Measurements from ENCODE around the gene POMT2.

GRCh38 chr14:77260199-77260598 lies 60.5 kb downstream of the POMT2 start:
- TF ChIP-seq FOS (IDR thresholded peaks at IDR 0.05; ENCODE audit: borderline replicate concordance, insufficient read depth, low read length) = no peak
- no peak for TF ChIP-seq POLR2A (IDR thresholded peaks at IDR 0.05; ENCODE audit: low read depth, low read length)
- TF ChIP-seq CTCF (IDR thresholded peaks at IDR 0.05; ENCODE audit: extremely low read depth in 1 of 2, insufficient read depth in 1 of 2, low read depth in 1 of 2, low read length in 2 of 2) = no peak
- TF ChIP-seq MYC (IDR thresholded peaks at IDR 0.05; ENCODE audit: low read depth, low read length) = no peak
- no peak for TF ChIP-seq POLR2AphosphoS5 (IDR thresholded peaks at IDR 0.05; ENCODE audit: insufficient read depth, low read depth, low read length)
